ENCODE measurements around the gene APOBEC3C.
"Not testable (repeated sequence)": the region's sequence is repeated elsewhere in the genome, so short reads cannot be mapped to it uniquely, and the experiment has no call there.

DNA sequence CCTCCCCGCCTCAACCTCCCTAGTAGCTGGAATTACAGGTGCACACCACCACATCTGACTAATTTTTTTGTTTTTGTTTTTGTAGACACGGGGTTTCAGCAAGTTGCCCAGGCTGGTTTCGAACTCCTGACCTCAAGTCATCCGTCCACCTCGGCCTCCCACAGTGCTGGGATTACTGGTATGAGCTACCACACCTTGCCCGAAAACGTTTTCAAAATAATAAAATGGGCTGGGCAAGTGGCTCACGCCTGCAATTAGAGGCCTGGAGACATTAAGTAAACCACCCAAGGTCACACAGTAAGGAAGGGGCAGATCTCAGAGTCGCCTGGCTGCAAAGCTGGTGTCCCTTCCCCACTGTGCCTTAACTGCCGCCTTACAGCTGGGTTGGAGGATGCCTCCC is 33.5 kb upstream of the APOBEC3C start:
- TF ChIP-seq, protein P1, sequence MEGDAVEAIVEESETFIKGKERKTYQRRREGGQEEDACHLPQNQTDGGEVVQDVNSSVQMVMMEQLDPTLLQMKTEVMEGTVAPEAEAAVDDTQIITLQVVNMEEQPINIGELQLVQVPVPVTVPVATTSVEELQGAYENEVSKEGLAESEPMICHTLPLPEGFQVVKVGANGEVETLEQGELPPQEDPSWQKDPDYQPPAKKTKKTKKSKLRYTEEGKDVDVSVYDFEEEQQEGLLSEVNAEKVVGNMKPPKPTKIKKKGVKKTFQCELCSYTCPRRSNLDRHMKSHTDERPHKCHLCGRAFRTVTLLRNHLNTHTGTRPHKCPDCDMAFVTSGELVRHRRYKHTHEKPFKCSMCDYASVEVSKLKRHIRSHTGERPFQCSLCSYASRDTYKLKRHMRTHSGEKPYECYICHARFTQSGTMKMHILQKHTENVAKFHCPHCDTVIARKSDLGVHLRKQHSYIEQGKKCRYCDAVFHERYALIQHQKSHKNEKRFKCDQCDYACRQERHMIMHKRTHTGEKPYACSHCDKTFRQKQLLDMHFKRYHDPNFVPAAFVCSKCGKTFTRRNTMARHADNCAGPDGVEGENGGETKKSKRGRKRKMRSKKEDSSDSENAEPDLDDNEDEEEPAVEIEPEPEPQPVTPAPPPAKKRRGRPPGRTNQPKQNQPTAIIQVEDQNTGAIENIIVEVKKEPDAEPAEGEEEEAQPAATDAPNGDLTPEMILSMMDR (IDR thresholded peaks at IDR 0.05): not testable (repeated sequence)
- not testable (repeated sequence) for TF ChIP-seq POLR2A (IDR thresholded peaks at IDR 0.05)

Data from testis (tissue), 2 donors.